Measurements from ENCODE around the gene PNMT. TPM values are rescaled to one million over a fixed set of nuclear protein-coding genes. Genes with fewer than 3 reads are reported as not detected.

Gene PNMT
- total and polyA plus RNA-seq, 2 of the 13 experiments (the other 11 are each of a cell fraction or from before 2014, with no cell fraction given): 0.25 TPM; not detected in 1

DNA sequence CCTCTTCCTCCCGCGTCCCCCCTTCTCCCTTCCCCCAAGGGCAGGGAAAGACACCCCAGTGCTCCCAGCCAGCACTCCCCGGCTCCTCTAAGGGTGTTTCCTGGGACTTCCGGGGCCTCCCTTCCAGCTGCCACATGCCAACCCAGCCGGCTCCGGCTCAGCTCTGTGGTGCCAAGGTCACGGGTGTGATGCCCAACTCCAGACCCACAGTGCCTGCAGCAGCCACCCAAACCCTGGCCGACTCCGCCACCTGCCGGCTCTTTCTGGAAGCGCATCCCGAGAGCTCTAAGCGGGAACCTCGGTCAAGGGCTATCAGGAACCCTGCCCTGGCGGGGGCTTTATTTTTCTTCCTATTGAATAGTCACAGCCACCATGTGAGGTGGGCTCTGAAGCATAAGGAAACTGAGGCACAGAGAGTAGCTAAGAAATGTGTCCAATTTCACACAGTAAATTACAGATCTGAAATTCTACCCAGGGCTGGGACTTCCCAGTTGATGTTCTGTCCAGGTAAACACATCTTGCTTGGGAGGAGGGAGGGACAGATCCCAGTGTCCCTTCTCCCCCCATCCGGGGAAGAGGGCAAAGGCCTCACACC lies 44.8 kb upstream of the PNMT start (continued):
- TF ChIP-seq HMGXB4 (CRISPR knock-in tag; IDR thresholded peaks at IDR 0.05; ENCODE audit: borderline replicate concordance in 1 of 2, low read depth in 1 of 2) (peak; percentile 43 to 69; a peak in 2 of 4 replicates), KDM3A (CRISPR knock-in tag; IDR thresholded peaks at IDR 0.05; ENCODE audit: low read depth) (0 out of 2 replicates have a peak, but pooled peaks have one; percentile 59), HES4 (CRISPR knock-in tag; IDR thresholded peaks at IDR 0.05; ENCODE audit: borderline replicate concordance) (peak; percentile 32; the same call in 1 of the 2 replicates), ZZZ3 (CRISPR knock-in tag; IDR thresholded peaks at IDR 0.05; ENCODE audit: borderline replicate concordance) (peak; percentile 40; the same call in 1 of the 2 replicates), PATZ1 (CRISPR knock-in tag; IDR thresholded peaks at IDR 0.05) (peak; percentile 48; the same call in 1 of the 2 replicates), GLMP (CRISPR knock-in tag; IDR thresholded peaks at IDR 0.05; ENCODE audit: borderline replicate concordance) (no peak), ETV6 (CRISPR knock-in tag; conservative IDR thresholded peaks at IDR 0.05) (0 out of 2 replicates have a peak, but pooled peaks have one; percentile 24), ARNT2 (CRISPR knock-in tag; IDR thresholded peaks at IDR 0.05; ENCODE audit: low read depth) (0 out of 2 replicates have a peak, but pooled peaks have one; percentile 45), ZSCAN30 (CRISPR knock-in tag; IDR thresholded peaks at IDR 0.05) (no peak)
- TF ChIP-seq, protein P1, sequence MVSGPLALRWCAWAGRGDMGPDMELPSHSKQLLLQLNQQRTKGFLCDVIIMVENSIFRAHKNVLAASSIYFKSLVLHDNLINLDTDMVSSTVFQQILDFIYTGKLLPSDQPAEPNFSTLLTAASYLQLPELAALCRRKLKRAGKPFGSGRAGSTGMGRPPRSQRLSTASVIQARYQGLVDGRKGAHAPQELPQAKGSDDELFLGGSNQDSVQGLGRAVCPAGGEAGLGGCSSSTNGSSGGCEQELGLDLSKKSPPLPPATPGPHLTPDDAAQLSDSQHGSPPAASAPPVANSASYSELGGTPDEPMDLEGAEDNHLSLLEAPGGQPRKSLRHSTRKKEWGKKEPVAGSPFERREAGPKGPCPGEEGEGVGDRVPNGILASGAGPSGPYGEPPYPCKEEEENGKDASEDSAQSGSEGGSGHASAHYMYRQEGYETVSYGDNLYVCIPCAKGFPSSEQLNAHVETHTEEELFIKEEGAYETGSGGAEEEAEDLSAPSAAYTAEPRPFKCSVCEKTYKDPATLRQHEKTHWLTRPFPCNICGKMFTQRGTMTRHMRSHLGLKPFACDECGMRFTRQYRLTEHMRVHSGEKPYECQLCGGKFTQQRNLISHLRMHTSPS (CRISPR knock-in tag; IDR thresholded peaks at IDR 0.05; ENCODE audit: low read depth): peak; percentile 85
- TF ChIP-seq, protein P2, sequence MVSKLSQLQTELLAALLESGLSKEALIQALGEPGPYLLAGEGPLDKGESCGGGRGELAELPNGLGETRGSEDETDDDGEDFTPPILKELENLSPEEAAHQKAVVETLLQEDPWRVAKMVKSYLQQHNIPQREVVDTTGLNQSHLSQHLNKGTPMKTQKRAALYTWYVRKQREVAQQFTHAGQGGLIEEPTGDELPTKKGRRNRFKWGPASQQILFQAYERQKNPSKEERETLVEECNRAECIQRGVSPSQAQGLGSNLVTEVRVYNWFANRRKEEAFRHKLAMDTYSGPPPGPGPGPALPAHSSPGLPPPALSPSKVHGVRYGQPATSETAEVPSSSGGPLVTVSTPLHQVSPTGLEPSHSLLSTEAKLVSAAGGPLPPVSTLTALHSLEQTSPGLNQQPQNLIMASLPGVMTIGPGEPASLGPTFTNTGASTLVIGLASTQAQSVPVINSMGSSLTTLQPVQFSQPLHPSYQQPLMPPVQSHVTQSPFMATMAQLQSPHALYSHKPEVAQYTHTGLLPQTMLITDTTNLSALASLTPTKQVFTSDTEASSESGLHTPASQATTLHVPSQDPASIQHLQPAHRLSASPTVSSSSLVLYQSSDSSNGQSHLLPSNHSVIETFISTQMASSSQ (IDR thresholded peaks at IDR 0.05; ENCODE audit: low read depth): no peak
- TF ChIP-seq, protein P2 (CRISPR knock-in tag; IDR thresholded peaks at IDR 0.05; ENCODE audit: borderline replicate concordance): 0 out of 2 replicates have a peak, but pooled peaks have one; percentile 37
- TF ChIP-seq, protein P3, sequence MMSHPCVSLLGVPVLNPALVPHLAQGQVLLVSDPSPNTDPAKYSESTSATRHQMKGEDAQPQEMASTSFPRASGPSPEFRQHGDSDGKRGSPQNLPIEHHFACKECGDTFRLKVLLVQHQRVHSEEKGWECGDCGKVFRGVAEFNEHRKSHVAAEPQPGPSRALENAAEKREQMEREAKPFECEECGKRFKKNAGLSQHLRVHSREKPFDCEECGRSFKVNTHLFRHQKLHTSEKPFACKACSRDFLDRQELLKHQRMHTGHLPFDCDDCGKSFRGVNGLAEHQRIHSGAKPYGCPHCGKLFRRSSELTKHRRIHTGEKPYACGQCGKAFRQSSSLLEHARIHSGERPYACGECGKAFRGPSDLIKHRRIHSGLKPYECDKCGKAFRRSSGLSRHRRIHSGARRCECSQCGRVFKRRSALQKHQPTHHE (CRISPR knock-in tag; IDR thresholded peaks at IDR 0.05; ENCODE audit: borderline replicate concordance): no peak
